HepG2 (cell line): ENCODE data around the gene RNF8. TPM values are rescaled to one million over a fixed set of nuclear protein-coding genes. Genes with fewer than 3 reads are reported as not detected.

Experiments used
- ARID4A ChIP-seq: sonication (generic); formaldehyde crosslinking; IDR thresholded peaks from 2 replicates; pipeline ENCODE4 v1.5.0; 2020; ENCODE audit warnings: mild to moderate bottlenecking, missing genetic modification reagents, borderline replicate concordance
- CEBPB ChIP-seq: IDR thresholded peaks from 2 replicates; pipeline ENCODE4 v1.6.1; 2011; ENCODE audit warnings: low read depth, low read length, improper control_type of control experiment, borderline replicate concordance
- EHMT2 ChIP-seq: fragments of 200-600 bp; sonication (generic); IDR thresholded peaks from 2 replicates; pipeline ENCODE4 v1.7.0; 2017; ENCODE audit warnings: antibody characterized with exemption, low read depth, low read length, borderline replicate concordance
- ELF3 ChIP-seq: IDR thresholded peaks from 2 replicates; pipeline ENCODE4 v1.6.1; 2016; ENCODE audit warnings: missing genetic modification reagents, missing compliant biosample characterization
- FOXO1 ChIP-seq: sonication (generic); formaldehyde crosslinking; IDR thresholded peaks from 2 replicates; pipeline ENCODE4 v1.4.0; 2020; ENCODE audit warnings: missing genetic modification reagents
- HDAC1 ChIP-seq: sonication (generic); formaldehyde crosslinking; IDR thresholded peaks from 2 replicates; pipeline ENCODE4 v1.5.1; 2020; ENCODE audit warnings: mild to moderate bottlenecking, missing genetic modification reagents
- HDAC2 ChIP-seq: sonication (generic); formaldehyde crosslinking; IDR thresholded peaks from 2 replicates; pipeline ENCODE4 v1.4.0; 2020; ENCODE audit warnings: missing genetic modification reagents
- MAZ ChIP-seq, 2 experiments: sonication (generic) in 1 of 2; formaldehyde crosslinking in 1 of 2; IDR thresholded peaks; 2 replicates each; pipeline versions ENCODE4 v1.5.0 to v1.6.1; 2012 to 2020; ENCODE audit warnings: low read depth in 2 of 2, mild to moderate bottlenecking in 2 of 2, borderline replicate concordance in 1 of 2, improper control_type of control experiment in 1 of 2, low read length in 1 of 2, missing genetic modification reagents in 1 of 2, moderate library complexity in 1 of 2
- MTA1 ChIP-seq: sonication (generic); formaldehyde crosslinking; IDR thresholded peaks from 2 replicates; pipeline ENCODE4 v1.4.0; 2020; ENCODE audit warnings: missing genetic modification reagents, mild to moderate bottlenecking, borderline replicate concordance
- NCOA2 ChIP-seq: sonication (generic); formaldehyde crosslinking; IDR thresholded peaks from 2 replicates; pipeline ENCODE4 v1.8.0; 2022; ENCODE audit warnings: inconsistent platforms
- TARDBP ChIP-seq: sonication (generic); formaldehyde crosslinking; IDR thresholded peaks from 2 replicates; pipeline ENCODE4 v1.8.0; 2022; ENCODE audit warnings: mild to moderate bottlenecking, missing genetic modification reagents
- TOE1 ChIP-seq: sonication (generic); formaldehyde crosslinking; IDR thresholded peaks from 2 replicates; pipeline ENCODE4 v1.4.0; 2020; ENCODE audit warnings: mild to moderate bottlenecking, missing genetic modification reagents
- ZBTB21 ChIP-seq: sonication (generic); formaldehyde crosslinking; IDR thresholded peaks from 2 replicates; pipeline ENCODE4 v1.4.0; 2020; ENCODE audit warnings: missing genetic modification reagents
- ZFP90 ChIP-seq: sonication (generic); formaldehyde crosslinking; IDR thresholded peaks from 2 replicates; pipeline ENCODE4 v1.8.0; 2022; ENCODE audit warnings: missing genetic modification reagents, mild to moderate bottlenecking, inconsistent platforms, borderline replicate concordance
- ZNF10 ChIP-seq: sonication (generic); formaldehyde crosslinking; IDR thresholded peaks from 2 replicates; pipeline ENCODE4 v1.4.0; 2020; ENCODE audit warnings: mild to moderate bottlenecking, low read depth, missing genetic modification reagents, borderline replicate concordance
- ZNF264 ChIP-seq: sonication (generic); formaldehyde crosslinking; IDR thresholded peaks from 2 replicates; pipeline ENCODE4 v1.4.0; 2020; ENCODE audit warnings: missing genetic modification reagents
- ZNF44 ChIP-seq: sonication (generic); formaldehyde crosslinking; IDR thresholded peaks from 2 replicates; pipeline ENCODE4 v1.5.1; 2020; ENCODE audit warnings: mild to moderate bottlenecking, missing genetic modification reagents
- ZNF781 ChIP-seq: sonication (generic); formaldehyde crosslinking; IDR thresholded peaks from 2 replicates; pipeline ENCODE4 v1.5.1; 2020; ENCODE audit warnings: borderline replicate concordance, mild to moderate bottlenecking, missing genetic modification reagents; ENCODE audit errors: not compliant biosample characterization
- polyA plus RNA-seq, 8 experiments: library from polyadenylated mRNA; depleted of rRNA in 3 of 8; stranded (reverse) in 7 of 8; unstranded in 1 of 8; fragments of >200 nt; fragmentation: Illumina TruSeq in 4 of 8; extraction: Trizol in 4 of 8; gene quantifications; 2 replicates each; pipeline versions ENCODE4 v1.2.1 to v1.2.3, GENCODE V29; 2011 to 2016; ENCODE audit warnings: low read depth in 4 of 8, missing spikeins in 1 of 8, mixed read lengths in 1 of 8; ENCODE audit not compliant: insufficient read depth in 1 of 8
- total RNA-seq, 5 experiments: library from RNA; depleted of rRNA; stranded (reverse); fragments of >200 nt; fragmentation: Illumina TruSeq; extraction: Trizol; gene quantifications; 2 replicates each; pipeline ENCODE4 v1.2.3, GENCODE V29; 2016; ENCODE audit warnings: low read depth in 1 of 5
- TF ChIP-seq, protein P1 (sequence below): IDR thresholded peaks from 2 replicates; pipeline ENCODE4 v1.6.1; 2018; ENCODE audit warnings: missing genetic modification reagents
- TF ChIP-seq, protein P2 (sequence below): sonication (generic); formaldehyde crosslinking; IDR thresholded peaks from 2 replicates; pipeline ENCODE4 v1.8.0; 2022; ENCODE audit warnings: missing genetic modification reagents, mild to moderate bottlenecking, moderate library complexity, borderline replicate concordance

Gene RNF8
- total and polyA plus RNA-seq, 2 of the 13 experiments (the other 11 are each of a cell fraction or from before 2014, with no cell fraction given), result 21.8 to 47.6 TPM

DNA sequence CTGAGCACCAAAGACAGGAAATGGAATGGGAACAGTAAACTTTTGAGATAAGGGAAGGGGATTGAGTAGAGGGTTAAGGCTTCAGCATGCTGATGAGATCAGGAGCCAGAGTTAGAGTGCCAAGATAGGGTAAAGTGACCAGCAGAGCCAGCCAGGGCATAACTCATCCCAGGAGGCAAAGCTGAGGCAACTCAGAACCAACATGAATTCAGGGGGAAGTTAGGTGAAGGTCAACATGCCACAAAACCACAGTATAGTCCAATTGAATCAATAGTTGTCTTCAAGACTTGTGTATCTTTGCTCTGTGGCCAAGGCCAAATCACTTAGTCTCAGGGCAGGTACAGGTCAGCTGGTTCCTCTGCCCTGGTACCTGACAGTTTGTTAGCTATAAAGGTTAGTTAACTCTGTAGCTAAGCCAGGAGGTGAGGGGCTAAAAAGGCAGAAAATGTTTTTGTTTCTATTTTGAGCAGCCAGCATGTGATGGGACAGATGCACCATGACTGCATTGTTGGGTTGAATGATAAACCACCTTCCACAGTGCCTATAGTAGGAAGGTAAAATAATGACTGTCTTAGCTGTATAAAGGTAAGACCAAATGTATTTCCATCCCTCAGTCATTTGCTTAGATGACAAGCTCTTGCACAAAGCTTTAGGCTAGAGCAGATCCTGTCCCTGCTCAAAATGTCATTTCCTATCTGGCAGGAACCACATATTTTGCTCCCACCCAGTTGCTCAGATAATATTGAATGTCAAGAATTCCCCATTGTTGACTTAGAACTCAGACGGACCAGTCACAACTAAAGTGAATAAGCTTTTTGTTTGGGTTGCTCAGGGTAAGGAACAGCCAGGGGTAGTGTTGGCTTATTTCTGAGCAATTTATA, 15.8 kb downstream of the RNF8 start (continued):
- TF ChIP-seq, protein P1, sequence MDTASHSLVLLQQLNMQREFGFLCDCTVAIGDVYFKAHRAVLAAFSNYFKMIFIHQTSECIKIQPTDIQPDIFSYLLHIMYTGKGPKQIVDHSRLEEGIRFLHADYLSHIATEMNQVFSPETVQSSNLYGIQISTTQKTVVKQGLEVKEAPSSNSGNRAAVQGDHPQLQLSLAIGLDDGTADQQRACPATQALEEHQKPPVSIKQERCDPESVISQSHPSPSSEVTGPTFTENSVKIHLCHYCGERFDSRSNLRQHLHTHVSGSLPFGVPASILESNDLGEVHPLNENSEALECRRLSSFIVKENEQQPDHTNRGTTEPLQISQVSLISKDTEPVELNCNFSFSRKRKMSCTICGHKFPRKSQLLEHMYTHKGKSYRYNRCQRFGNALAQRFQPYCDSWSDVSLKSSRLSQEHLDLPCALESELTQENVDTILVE (CRISPR knock-in tag), result peak; percentile 20; the same call in 1 of the 2 replicates
- 0 out of 2 replicates have a peak, but pooled peaks have one; percentile 66 for TF ChIP-seq TOE1 (CRISPR knock-in tag)
- TF ChIP-seq ZNF44 (CRISPR knock-in tag), result no peak
- TF ChIP-seq ELF3 (CRISPR knock-in tag), result peak; percentile 60
- TF ChIP-seq ZNF10 (CRISPR knock-in tag), result no peak
- no peak for TF ChIP-seq MAZ (IDR thresholded peaks at IDR 0.05; ENCODE audit: borderline replicate concordance, low read depth, low read length)
- 0 out of 2 replicates have a peak, but pooled peaks have one; percentile 26 for TF ChIP-seq MAZ (CRISPR knock-in tag; IDR thresholded peaks at IDR 0.05; ENCODE audit: low read depth)
- TF ChIP-seq, protein P2, sequence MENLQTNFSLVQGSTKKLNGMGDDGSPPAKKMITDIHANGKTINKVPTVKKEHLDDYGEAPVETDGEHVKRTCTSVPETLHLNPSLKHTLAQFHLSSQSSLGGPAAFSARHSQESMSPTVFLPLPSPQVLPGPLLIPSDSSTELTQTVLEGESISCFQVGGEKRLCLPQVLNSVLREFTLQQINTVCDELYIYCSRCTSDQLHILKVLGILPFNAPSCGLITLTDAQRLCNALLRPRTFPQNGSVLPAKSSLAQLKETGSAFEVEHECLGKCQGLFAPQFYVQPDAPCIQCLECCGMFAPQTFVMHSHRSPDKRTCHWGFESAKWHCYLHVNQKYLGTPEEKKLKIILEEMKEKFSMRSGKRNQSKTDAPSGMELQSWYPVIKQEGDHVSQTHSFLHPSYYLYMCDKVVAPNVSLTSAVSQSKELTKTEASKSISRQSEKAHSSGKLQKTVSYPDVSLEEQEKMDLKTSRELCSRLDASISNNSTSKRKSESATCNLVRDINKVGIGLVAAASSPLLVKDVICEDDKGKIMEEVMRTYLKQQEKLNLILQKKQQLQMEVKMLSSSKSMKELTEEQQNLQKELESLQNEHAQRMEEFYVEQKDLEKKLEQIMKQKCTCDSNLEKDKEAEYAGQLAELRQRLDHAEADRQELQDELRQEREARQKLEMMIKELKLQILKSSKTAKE (CRISPR knock-in tag), result peak; percentile 93
- peak; percentile 40 for TF ChIP-seq ZNF781 (CRISPR knock-in tag)
- TF ChIP-seq TARDBP, result 0 out of 2 replicates have a peak, but pooled peaks have one; percentile 40
- peak; percentile 33; the same call in 1 of the 2 replicates for TF ChIP-seq CEBPB
- 0 out of 2 replicates have a peak, but pooled peaks have one; percentile 45 for TF ChIP-seq ZFP90 (CRISPR knock-in tag)
- TF ChIP-seq ZBTB21 (CRISPR knock-in tag), result no peak
- TF ChIP-seq ZNF264 (CRISPR knock-in tag), result peak; percentile 89
- TF ChIP-seq HDAC1 (CRISPR knock-in tag), result peak; percentile 79
- TF ChIP-seq HDAC2 (CRISPR knock-in tag), result peak; percentile 90
- TF ChIP-seq ARID4A (CRISPR knock-in tag), result peak; percentile 68; the same call in 1 of the 2 replicates
- TF ChIP-seq FOXO1 (CRISPR knock-in tag), result peak; percentile 91
- TF ChIP-seq MTA1 (CRISPR knock-in tag), result peak; percentile 28; the same call in 1 of the 2 replicates
- peak; percentile 96 for TF ChIP-seq NCOA2 (CRISPR knock-in tag)
- TF ChIP-seq EHMT2, result no peak
